ENCODE measurements around the gene PIN1.

DNA sequence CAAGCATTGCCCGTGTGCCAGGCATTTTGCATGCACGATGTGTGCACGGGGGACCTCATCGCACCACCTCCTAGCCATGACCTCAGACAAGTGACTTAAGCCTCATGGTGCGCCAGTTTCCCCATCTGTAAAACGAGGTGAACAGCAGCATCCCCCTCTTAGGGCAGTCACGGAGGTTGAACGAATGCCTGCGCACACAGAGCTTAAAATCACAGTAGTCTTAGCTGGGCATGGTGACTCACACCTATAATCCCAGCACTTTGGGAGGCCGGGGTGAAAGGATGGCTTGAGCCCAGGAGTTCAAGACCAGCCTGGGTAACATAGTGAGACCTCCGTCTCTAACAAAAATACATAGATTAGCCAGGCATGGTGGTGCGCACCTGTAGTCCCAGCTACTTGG is 48.6 kb downstream of the PIN1 start:
- TF ChIP-seq, protein P1, sequence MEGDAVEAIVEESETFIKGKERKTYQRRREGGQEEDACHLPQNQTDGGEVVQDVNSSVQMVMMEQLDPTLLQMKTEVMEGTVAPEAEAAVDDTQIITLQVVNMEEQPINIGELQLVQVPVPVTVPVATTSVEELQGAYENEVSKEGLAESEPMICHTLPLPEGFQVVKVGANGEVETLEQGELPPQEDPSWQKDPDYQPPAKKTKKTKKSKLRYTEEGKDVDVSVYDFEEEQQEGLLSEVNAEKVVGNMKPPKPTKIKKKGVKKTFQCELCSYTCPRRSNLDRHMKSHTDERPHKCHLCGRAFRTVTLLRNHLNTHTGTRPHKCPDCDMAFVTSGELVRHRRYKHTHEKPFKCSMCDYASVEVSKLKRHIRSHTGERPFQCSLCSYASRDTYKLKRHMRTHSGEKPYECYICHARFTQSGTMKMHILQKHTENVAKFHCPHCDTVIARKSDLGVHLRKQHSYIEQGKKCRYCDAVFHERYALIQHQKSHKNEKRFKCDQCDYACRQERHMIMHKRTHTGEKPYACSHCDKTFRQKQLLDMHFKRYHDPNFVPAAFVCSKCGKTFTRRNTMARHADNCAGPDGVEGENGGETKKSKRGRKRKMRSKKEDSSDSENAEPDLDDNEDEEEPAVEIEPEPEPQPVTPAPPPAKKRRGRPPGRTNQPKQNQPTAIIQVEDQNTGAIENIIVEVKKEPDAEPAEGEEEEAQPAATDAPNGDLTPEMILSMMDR (IDR thresholded peaks at IDR 0.05), result no peak
- TF ChIP-seq POLR2A (IDR thresholded peaks at IDR 0.05), result no peak
- TF ChIP-seq EP300 (IDR thresholded peaks at IDR 0.05), result no peak
